B cell (primary cell): Measurements from ENCODE around the gene SKAP1. TPM values are rescaled to one million over a fixed set of nuclear protein-coding genes. Genes with fewer than 3 reads are reported as not detected.

Source experiments
- ATAC-seq: fragments of 200-7000 bp; cut with Tn5 transposase; one replicate; pipeline ENCODE4 v1.10.0; 2021; ENCODE audit warnings: low read depth, mild to moderate bottlenecking, moderate number of reproducible peaks, moderate library complexity
- CTCF ChIA-PET: fragments of 350-600 bp; sonication (Branson Sonifier 250); formaldehyde crosslinking; loops from one replicate; lab custom pipeline; 2021; ENCODE audit warnings: antibody characterized with exemption, inconsistent platforms; lab: Charles Lee
- POLR2A ChIA-PET: fragments of 350-600 bp; sonication (Branson Sonifier 250); formaldehyde crosslinking; loops from one replicate; lab custom pipeline; 2021; ENCODE audit warnings: antibody characterized with exemption; lab: Charles Lee
- DNase-seq: peaks from one replicate; pipeline ENCODE4 v3.0.0; 2013
- H2AFZ ChIP-seq: 2 replicates; pipeline ENCODE4 v1.6.1; 2012; ENCODE audit warnings: mild to moderate bottlenecking, low read depth, low read length; ENCODE audit not compliant: insufficient read depth, poor library complexity, severe bottlenecking
- H3K27ac ChIP-seq, 2 donors: 1 replicate in 1 of 2; 2 replicates in 1 of 2; pipeline ENCODE4 v1.5.1; 2012 to 2013; ENCODE audit warnings: low read length in 2 of 2, mild to moderate bottlenecking in 2 of 2, moderate library complexity in 1 of 2
- H3K27me3 ChIP-seq, 4 experiments: fragments of 200-600 bp in 1 of 4; sonication (generic) in 1 of 4; replicated peaks in 1 of 4; 1 replicate in 2 of 4; 2 replicates in 2 of 4; pipeline versions ENCODE4 v1.6.1 to v1.7.0; 2013 to 2016; ENCODE audit warnings: low read length in 3 of 4, mild to moderate bottlenecking in 2 of 4, mixed read lengths in 1 of 4, moderate library complexity in 1 of 4; ENCODE audit not compliant: insufficient read depth in 4 of 4, control insufficient read depth in 3 of 4; ENCODE audit errors: control extremely low read depth in 1 of 4
- H3K36me3 ChIP-seq, 2 experiments: replicated peaks in 1 of 2; 1 replicate in 1 of 2; 2 replicates in 1 of 2; pipeline versions ENCODE4 v1.6.1 to v1.7.1; 2013; ENCODE audit warnings: low read length in 1 of 2; ENCODE audit not compliant: insufficient read depth in 2 of 2, control insufficient read depth in 1 of 2; ENCODE audit errors: control extremely low read depth in 1 of 2, extremely low read depth in 1 of 2
- H3K4me1 ChIP-seq, 2 donors: fragments of 200-600 bp in 1 of 2; sonication (generic) in 1 of 2; 1 replicate in 1 of 2; 2 replicates in 1 of 2; pipeline versions ENCODE4 v1.5.1 to v1.6.1; 2013 to 2017; ENCODE audit warnings: low read length in 2 of 2; ENCODE audit not compliant: control insufficient read depth in 2 of 2, insufficient read depth in 2 of 2
- H3K4me2 ChIP-seq: replicated peaks from 2 replicates; pipeline ENCODE3; 2012; ENCODE audit warnings: mild to moderate bottlenecking, low read depth, low read length; ENCODE audit not compliant: poor library complexity, severe bottlenecking
- H3K4me3 ChIP-seq, 5 experiments: fragments of 200-600 bp in 1 of 5; sonication (generic) in 1 of 5; 1 replicate in 3 of 5; 2 replicates in 2 of 5; pipeline versions ENCODE4 v1.5.1 to v1.7.0; 2011 to 2016; ENCODE audit warnings: low read length in 4 of 5, mild to moderate bottlenecking in 4 of 5, low read depth in 2 of 5, control low read depth in 1 of 5, moderate library complexity in 1 of 5; ENCODE audit not compliant: insufficient read depth in 1 of 5; ENCODE audit errors: control extremely low read depth in 1 of 5, extremely low read depth in 1 of 5
- H3K79me2 ChIP-seq: fragments of 200-600 bp; sonication (generic); one replicate; pipeline ENCODE4 v1.6.0; 2016; ENCODE audit warnings: low read length; ENCODE audit not compliant: control insufficient read depth, insufficient read depth
- H3K9ac ChIP-seq: fragments of 200-600 bp; sonication (generic); 2 replicates; pipeline ENCODE4 v1.6.1; 2017; ENCODE audit warnings: mild to moderate bottlenecking, low read length, moderate library complexity
- H3K9me3 ChIP-seq, 3 donors: one replicate each; pipeline versions ENCODE4 v1.6.1 to v1.7.1; 2013; ENCODE audit warnings: low read length in 2 of 3; ENCODE audit not compliant: control insufficient read depth in 2 of 3, insufficient read depth in 1 of 3; ENCODE audit errors: control extremely low read depth in 1 of 3
- H4K20me1 ChIP-seq: 2 replicates; pipeline ENCODE4 v1.6.0; 2012; ENCODE audit warnings: mild to moderate bottlenecking, low read length; ENCODE audit not compliant: insufficient read depth, control insufficient read depth, poor library complexity, severe bottlenecking
- H3K27ac Mint-ChIP-seq: one replicate; pipeline ENCODE4 v1.8.0; 2021; ENCODE audit warnings: mixed read lengths
- H3K27me3 Mint-ChIP-seq: one replicate; pipeline ENCODE4 v1.8.0; 2021; ENCODE audit warnings: mixed read lengths
- H3K4me1 Mint-ChIP-seq: one replicate; pipeline ENCODE4 v1.8.0; 2021; ENCODE audit warnings: mixed read lengths
- H3K4me3 Mint-ChIP-seq: one replicate; pipeline ENCODE4 v1.8.0; 2021; ENCODE audit warnings: mixed read lengths
- H3K9me3 Mint-ChIP-seq: one replicate; pipeline ENCODE4 v1.8.0; 2022; ENCODE audit warnings: mixed read lengths; ENCODE audit not compliant: insufficient read depth
- CTCF ChIP-seq: fragments of 200-600 bp; IDR thresholded peaks from one replicate; pipeline ENCODE4 v1.8.0; 2022; ENCODE audit warnings: antibody characterized with exemption, mild to moderate bottlenecking
- EZH2 ChIP-seq: IDR thresholded peaks from 2 replicates; pipeline ENCODE4 v1.6.1; 2012; ENCODE audit warnings: borderline replicate concordance, low read depth, mild to moderate bottlenecking, moderate library complexity, low read length; ENCODE audit not compliant: insufficient read depth, poor library complexity, severe bottlenecking
- WGBS: methylation state at CpG from one replicate; pipeline ENCODE4 v1.1.5; 2013; ENCODE audit warnings: missing lambda C conversion rate; ENCODE audit not compliant: insufficient coverage; 5-methylcytosine and 5-hydroxymethylcytosine counted together
- intact Hi-C: fragments of 100-400 bp; cut with micrococcal nuclease; formaldehyde crosslinking; loops from one replicate; pipeline ENCODE4 v1.10.0; 2022
- polyA plus RNA-seq: library from polyadenylated mRNA; depleted of rRNA; stranded (reverse); fragments of >200 nt; gene quantifications from 2 replicates; pipeline ENCODE4 v1.2.3, GENCODE V29; 2012
- total RNA-seq, 2 donors: library from RNA; stranded (reverse); fragments of 120-200 nt in 1 of 2; gene quantifications; 1 replicate in 1 of 2; 2 replicates in 1 of 2; pipeline versions ENCODE4 v1.2.3 to v1.2.4, GENCODE V29; 2013 to 2022

SKAP1 gene
- total and polyA plus RNA-seq, 2 donors (not counting 1 experiment from before 2014, with no cell fraction given) = 33.1 to 37.3 TPM

- no peak overlapping the region for H3K27ac ChIP-seq
- WGBS = 100% methylated on average over 3 of the region's 4 CpGs
- intact Hi-C loops = no loop called here
- no peak for ATAC-seq
- no peaks in the 10 kb centered on the region for H3K9me3 Mint-ChIP-seq
- H3K4me3 ChIP-seq = no peak overlapping the region
- H4K20me1 ChIP-seq = no peaks in the 10 kb centered on the region
- H3K4me1 ChIP-seq = no peaks in the 10 kb centered on the region
- ChIA-PET CTCF (interaction anchor here (0.6 to 3.8 kb wide), 23 partner anchors 8 to 1116 kb away, joined by 3 to 39 read pairs (median 6); partner anchors contain the start of genes HOXB5, HOXB8 and SNX11), POLR2A (no interaction called here)
- H3K4me3 Mint-ChIP-seq = no peak overlapping the region
- no peaks in the 10 kb centered on the region for H3K9me3 ChIP-seq
- no peaks in the 10 kb centered on the region for H3K27me3 ChIP-seq
- H3K36me3 ChIP-seq = no peaks in the 10 kb centered on the region
- H3K4me1 Mint-ChIP-seq = no peaks in the 10 kb centered on the region
- H3K79me2 ChIP-seq = no peaks in the 10 kb centered on the region
- H3K4me2 ChIP-seq = no peak overlapping the region
- peaks cover 4% of the 10 kb centered on the region for H3K27me3 Mint-ChIP-seq
- DNase-seq = no peak
- TF ChIP-seq CTCF (no peak), EZH2 (no peak)
- H2AFZ ChIP-seq = no peak overlapping the region
- no peak overlapping the region for H3K27ac Mint-ChIP-seq
- no peak overlapping the region for H3K9ac ChIP-seq
Measured at GRCh38 chr17:48307255-48307654, 122.8 kb downstream of the SKAP1 start.

- CTCF ChIA-PET = no interaction called here
- intact Hi-C loops = no loop called here
Measured at GRCh38 chr17:48301002-48301401, 129.0 kb downstream of the SKAP1 start.

More at GRCh38 chr17:48301002-48301401, 129.0 kb downstream of the SKAP1 start:
- H3K9ac ChIP-seq = no peak overlapping the region
- Mint-ChIP-seq H3K27ac (no peak overlapping the region), H3K9me3 (no peaks in the 10 kb centered on the region), H3K4me3 (no peak overlapping the region), H3K27me3 (no peaks in the 10 kb centered on the region), H3K4me1 (peaks cover 5% of the 10 kb centered on the region)
- no peaks in the 10 kb centered on the region for H3K36me3 ChIP-seq
- no peak overlapping the region for H2AFZ ChIP-seq
- no peak overlapping the region for H3K27ac ChIP-seq
- no peak overlapping the region for H3K4me3 ChIP-seq
- ATAC-seq (no peak), DNase-seq (no peak)
- H3K4me2 ChIP-seq = no peak overlapping the region
- no peaks in the 10 kb centered on the region for H3K27me3 ChIP-seq
- TF ChIP-seq EZH2 = no peak
- no peaks in the 10 kb centered on the region for H4K20me1 ChIP-seq
- H3K4me1 ChIP-seq = peaks cover under 1% of the 10 kb centered on the region in 2 donors
- POLR2A ChIA-PET = no interaction called here
- H3K9me3 ChIP-seq = no peaks in the 10 kb centered on the region
- H3K79me2 ChIP-seq = no peaks in the 10 kb centered on the region
